ENCODE data around the gene SLC46A2. TPM values are rescaled to one million over a fixed set of nuclear protein-coding genes. Genes with fewer than 3 reads are reported as not detected.

Gene SLC46A2
- total and polyA plus RNA-seq, 2 of the 13 experiments (the other 11 are each of a cell fraction or from before 2014, with no cell fraction given): not detected

DNA sequence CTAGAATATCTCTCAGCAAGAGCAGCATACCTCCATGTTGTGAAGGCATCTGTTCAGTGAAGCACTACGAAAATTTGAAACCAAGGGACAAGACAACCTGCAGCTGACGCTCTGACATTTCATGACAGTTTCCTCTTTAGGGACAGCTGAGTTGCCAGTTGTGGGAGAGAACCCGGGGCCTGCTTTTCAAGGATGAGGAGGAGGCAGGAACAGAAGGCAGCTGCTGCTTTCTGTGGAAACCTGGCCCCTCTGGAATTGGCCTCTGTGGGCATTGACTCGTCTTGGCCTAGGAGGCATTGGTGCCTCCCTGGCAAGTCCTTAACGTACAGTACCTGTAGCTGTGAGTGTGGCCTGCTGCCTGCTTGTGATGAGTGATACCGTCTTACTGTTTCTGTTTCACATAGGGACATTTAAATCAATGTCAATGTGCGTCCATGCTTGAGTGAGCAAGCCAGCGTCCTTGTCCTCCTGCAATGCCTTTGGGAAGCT lies 21.6 kb downstream of the SLC46A2 start (continued):
- no peak for TF ChIP-seq ZNF468 (CRISPR knock-in tag; IDR thresholded peaks at IDR 0.05)
- no peak for TF ChIP-seq ZNF282 (IDR thresholded peaks at IDR 0.05; ENCODE audit: partially characterized antibody)
- no peak for TF ChIP-seq GPN1 (CRISPR knock-in tag; IDR thresholded peaks at IDR 0.05; ENCODE audit: borderline replicate concordance)
- TF ChIP-seq ZKSCAN5 (CRISPR knock-in tag; IDR thresholded peaks at IDR 0.05): no peak
- TF ChIP-seq NKX3-1 (CRISPR knock-in tag; IDR thresholded peaks at IDR 0.05): no peak
- no peak for TF ChIP-seq SOX5 (CRISPR knock-in tag; IDR thresholded peaks at IDR 0.05; ENCODE audit: borderline replicate concordance)
- TF ChIP-seq ZNF557 (CRISPR knock-in tag; IDR thresholded peaks at IDR 0.05): no peak
- no peak for TF ChIP-seq YEATS4 (CRISPR knock-in tag; IDR thresholded peaks at IDR 0.05; ENCODE audit: borderline replicate concordance)
- TF ChIP-seq HOXA5 (CRISPR knock-in tag; IDR thresholded peaks at IDR 0.05): no peak
- TF ChIP-seq SOX6 (IDR thresholded peaks at IDR 0.05): no peak
- no peak for TF ChIP-seq SOX6 (CRISPR knock-in tag; IDR thresholded peaks at IDR 0.05)

GRCh38 chr9:112868461-112868860 lies 22.2 kb downstream of the SLC46A2 start:
- no peak overlapping the region for H3K27ac ChIP-seq (ENCODE audit: extremely low read length, insufficient read depth, low read length)
- no peak for FAIRE-seq

More at GRCh38 chr9:112868461-112868860, 22.2 kb downstream of the SLC46A2 start:
- no peak overlapping the region for H2AFZ ChIP-seq (ENCODE audit: low read length)
- TF ChIP-seq RELA (CRISPR knock-in tag; IDR thresholded peaks at IDR 0.05) (no peak), ZNF720 (CRISPR knock-in tag; IDR thresholded peaks at IDR 0.05) (no peak), ZNF713 (CRISPR knock-in tag; IDR thresholded peaks at IDR 0.05) (no peak), JARID2 (CRISPR knock-in tag; IDR thresholded peaks at IDR 0.05; ENCODE audit: insufficient replicate concordance) (no peak)
- TF ChIP-seq, protein P1, sequence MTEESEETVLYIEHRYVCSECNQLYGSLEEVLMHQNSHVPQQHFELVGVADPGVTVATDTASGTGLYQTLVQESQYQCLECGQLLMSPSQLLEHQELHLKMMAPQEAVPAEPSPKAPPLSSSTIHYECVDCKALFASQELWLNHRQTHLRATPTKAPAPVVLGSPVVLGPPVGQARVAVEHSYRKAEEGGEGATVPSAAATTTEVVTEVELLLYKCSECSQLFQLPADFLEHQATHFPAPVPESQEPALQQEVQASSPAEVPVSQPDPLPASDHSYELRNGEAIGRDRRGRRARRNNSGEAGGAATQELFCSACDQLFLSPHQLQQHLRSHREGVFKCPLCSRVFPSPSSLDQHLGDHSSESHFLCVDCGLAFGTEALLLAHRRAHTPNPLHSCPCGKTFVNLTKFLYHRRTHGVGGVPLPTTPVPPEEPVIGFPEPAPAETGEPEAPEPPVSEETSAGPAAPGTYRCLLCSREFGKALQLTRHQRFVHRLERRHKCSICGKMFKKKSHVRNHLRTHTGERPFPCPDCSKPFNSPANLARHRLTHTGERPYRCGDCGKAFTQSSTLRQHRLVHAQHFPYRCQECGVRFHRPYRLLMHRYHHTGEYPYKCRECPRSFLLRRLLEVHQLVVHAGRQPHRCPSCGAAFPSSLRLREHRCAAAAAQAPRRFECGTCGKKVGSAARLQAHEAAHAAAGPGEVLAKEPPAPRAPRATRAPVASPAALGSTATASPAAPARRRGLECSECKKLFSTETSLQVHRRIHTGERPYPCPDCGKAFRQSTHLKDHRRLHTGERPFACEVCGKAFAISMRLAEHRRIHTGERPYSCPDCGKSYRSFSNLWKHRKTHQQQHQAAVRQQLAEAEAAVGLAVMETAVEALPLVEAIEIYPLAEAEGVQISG (CRISPR knock-in tag; IDR thresholded peaks at IDR 0.05): no peak
- ChIA-PET CTCF (ENCODE audit: low intra/inter-chr PET ratio, low total read pairs) (no interaction called here), POLR2A (no interaction called here)
- H3K4me2 ChIP-seq (ENCODE audit: low read depth, low read length): no peak overlapping the region
- peaks cover 1 to 9% of the 10 kb centered on the region in 2 experiments; a peak in 3 of 5 replicates for H3K36me3 ChIP-seq (replicated peaks in 1 of 2; ENCODE audit: control insufficient read depth in 1 of 2, insufficient read depth in 2 of 2, low read length in 2 of 2)
- no peak overlapping the region for H3K4me3 ChIP-seq (replicated peaks in 1 of 3; ENCODE audit: insufficient read depth in 1 of 3, low read depth in 2 of 3, low read length in 3 of 3)
- H3K27me3 ChIP-seq (ENCODE audit: control insufficient read depth in 1 of 2, insufficient read depth in 2 of 2, low read length in 2 of 2): no peaks in the 10 kb centered on the region
- no peaks in the 10 kb centered on the region for H3K9me3 ChIP-seq (ENCODE audit: low read length)
- intact Hi-C loops (cut with micrococcal nuclease; ENCODE audit: unreplicated experiment) (no loop called here), in situ Hi-C loops (cut with HindIII; ENCODE audit: extremely low pct_ligation_motif_present, low pct_unique_long_range_greater_than_20kb) (no loop called here)
- no peaks in the 10 kb centered on the region for H3K79me2 ChIP-seq (ENCODE audit: insufficient read depth, low read length)
- BruUV-seq (replicated peaks): no TSS peak
- H3K4me1 ChIP-seq (ENCODE audit: insufficient read depth, low read length): peaks cover 41% of the 10 kb centered on the region
- H4K20me1 ChIP-seq (ENCODE audit: insufficient read depth, low read length): no peaks in the 10 kb centered on the region
- ATAC-seq (no peak), DNase-seq (ENCODE audit: low spot score) (no peak)
- 94% methylated on average over 10 of the region's 10 CpGs for WGBS (ENCODE audit: low lambda C conversion rate)
- no peak overlapping the region for H3K9ac ChIP-seq (ENCODE audit: insufficient read depth, low read depth, low read length)
